ENCODE measurements around the gene ZKSCAN3. TPM values are rescaled to one million over a fixed set of nuclear protein-coding genes. Genes with fewer than 3 reads are reported as not detected.

Gene ZKSCAN3
- total and polyA plus RNA-seq, 2 of the 8 experiments (the other 6 are each of a cell fraction or from before 2014, with no cell fraction given), result 2.7 to 9.8 TPM

GRCh38 chr6:28370440-28370839, 20.7 kb downstream of the ZKSCAN3 start (continued):
- no peak for TF ChIP-seq EGR1 (IDR thresholded peaks at IDR 0.05; ENCODE audit: borderline replicate concordance, low read depth, low read length)
- no peak for TF ChIP-seq KDM5A (IDR thresholded peaks at IDR 0.05; ENCODE audit: low read length)
- TF ChIP-seq ATF2 (IDR thresholded peaks at IDR 0.05; ENCODE audit: low read length), result no peak
- no peak for TF ChIP-seq ASH2L (IDR thresholded peaks at IDR 0.05; ENCODE audit: low read length)
- TF ChIP-seq SAP30 (IDR thresholded peaks at IDR 0.05; ENCODE audit: insufficient read depth, insufficient replicate concordance, low read length), result no peak
- no peak for TF ChIP-seq SIX5 (IDR thresholded peaks at IDR 0.05; ENCODE audit: low read depth, low read length)

Measured in H1 (cell line).